Activated naive CD4-positive, alpha-beta T cell treated with anti-CD3 and anti-CD28 coated beads for 36 hours (primary cell): ENCODE data around the gene MARCOL. TPM values are rescaled to one million over a fixed set of nuclear protein-coding genes. Genes with fewer than 3 reads are reported as not detected.
"Not testable (repeated sequence)": the region's sequence is repeated elsewhere in the genome, so short reads cannot be mapped to it uniquely, and the experiment has no call there.

Source experiments
- CTCF ChIA-PET: fragments of 350-600 bp; sonication (Branson Sonifier 250); formaldehyde crosslinking; loops from one replicate; lab custom pipeline; 2021; ENCODE audit warnings: antibody characterized with exemption; lab: Charles Lee
- DNase-seq: peaks from one replicate; pipeline ENCODE4 v3.0.0-alpha.2; 2020
- H3K27ac Mint-ChIP-seq: one replicate; pipeline ENCODE4 v1.8.0; 2021; ENCODE audit warnings: mild to moderate bottlenecking, mixed read lengths
- H3K27me3 Mint-ChIP-seq: one replicate; pipeline ENCODE4 v1.8.0; 2021; ENCODE audit warnings: low read depth, mixed read lengths
- H3K36me3 Mint-ChIP-seq: one replicate; pipeline ENCODE4 v1.8.0; 2021; ENCODE audit warnings: low read depth, mixed read lengths
- H3K4me1 Mint-ChIP-seq: one replicate; pipeline ENCODE4 v1.8.0; 2021; ENCODE audit warnings: low read depth, mixed read lengths
- H3K4me3 Mint-ChIP-seq: one replicate; pipeline ENCODE4 v1.8.0; 2021; ENCODE audit warnings: mild to moderate bottlenecking, moderate library complexity, mixed read lengths
- H3K9me3 Mint-ChIP-seq: one replicate; pipeline ENCODE4 v1.8.0; 2021; ENCODE audit warnings: mixed read lengths
- intact Hi-C: fragments of 100-400 bp; cut with micrococcal nuclease; formaldehyde crosslinking; loops from one replicate; pipeline ENCODE4 v1.15.1; 2023
- total RNA-seq, 2 experiments: library from RNA; stranded (reverse); gene quantifications; one replicate each; pipeline ENCODE4 v1.2.3, GENCODE V29; 2021

Gene MARCOL
- total RNA-seq, 2 experiments from 2014 or later: not detected

DNA sequence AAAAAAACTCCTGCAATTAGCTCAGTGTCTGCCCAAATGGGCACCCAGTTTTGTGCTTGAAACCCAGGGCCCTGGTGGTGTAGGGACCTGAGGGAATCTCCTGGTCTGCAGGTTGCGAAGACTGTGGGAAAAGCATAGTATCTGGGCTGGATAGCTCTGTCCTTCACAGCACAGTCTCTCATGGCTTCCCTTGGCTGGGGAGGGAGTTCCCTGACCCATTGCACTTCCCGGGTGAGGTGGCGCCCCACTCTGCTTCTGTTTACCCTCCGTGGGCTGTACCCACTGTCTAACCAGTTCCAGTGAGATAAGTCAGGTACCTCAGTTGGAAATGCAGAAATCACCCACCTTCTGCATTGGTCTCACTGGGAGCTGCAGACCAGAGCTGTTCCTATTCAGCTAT lies 43.0 kb downstream of the MARCOL start:
- H3K27me3 Mint-ChIP-seq, H3K36me3 Mint-ChIP-seq, H3K4me3 Mint-ChIP-seq, H3K4me1 Mint-ChIP-seq, DNase-seq, H3K27ac Mint-ChIP-seq, intact Hi-C loops: not testable (repeated sequence)
- peaks cover 31% of the 10 kb centered on the region for H3K9me3 Mint-ChIP-seq
- CTCF ChIA-PET: interaction anchor here (0.6 kb wide), 1 partner anchor 377 kb away, joined by 4 read pairs; no protein-coding TSS in a partner anchor

DNA sequence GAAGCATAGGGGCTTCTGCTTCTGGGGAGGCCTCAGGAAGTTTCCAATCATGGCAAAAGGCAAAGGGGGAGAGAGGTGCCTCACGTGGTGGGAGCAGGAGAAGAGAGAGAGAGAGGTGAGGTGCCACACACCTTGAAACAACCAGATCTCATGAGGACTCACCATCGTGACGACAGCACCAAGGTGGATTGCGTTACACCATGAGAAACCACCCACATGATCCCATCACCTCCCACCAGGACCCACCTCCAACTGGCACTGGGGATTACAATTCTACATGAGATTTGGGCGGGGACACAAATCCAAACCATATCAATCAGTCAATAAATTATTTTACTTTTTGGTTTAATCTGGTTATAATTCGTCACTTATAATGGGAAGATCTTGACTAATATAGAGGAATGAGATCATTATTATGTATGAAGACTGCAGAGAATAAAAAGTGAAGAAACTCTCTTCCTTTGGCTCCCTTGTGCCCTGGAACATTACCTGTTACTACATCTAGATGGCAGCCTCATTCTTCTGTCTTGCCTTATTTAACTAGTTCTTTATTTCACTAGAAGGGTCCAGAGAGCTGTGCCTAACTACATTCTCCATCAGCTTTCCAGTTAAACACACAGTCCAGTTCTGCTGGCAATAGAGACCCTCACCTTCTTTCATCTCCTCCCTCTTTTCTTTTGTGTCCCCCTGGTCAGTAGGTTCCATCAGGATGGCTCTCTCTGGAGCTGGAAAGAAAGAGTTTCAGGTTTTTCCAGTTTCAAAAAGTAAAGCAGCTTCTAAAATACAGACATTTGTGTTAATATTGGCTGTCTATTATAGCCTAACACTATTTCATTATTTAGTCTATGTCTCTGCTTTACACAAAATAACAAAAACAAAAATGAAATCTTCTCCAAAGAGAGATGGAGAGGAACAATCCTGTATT lies 52.2 kb downstream of the MARCOL start:
- no peak for DNase-seq
- intact Hi-C loops: loop anchor here (1.0 to 10.0 kb wide), 5 partner anchors 84 to 441 kb away; no protein-coding TSS in a partner anchor
- H3K27me3 Mint-ChIP-seq: no peaks in the 10 kb centered on the region
- CTCF ChIA-PET: interaction anchor here (1.0 kb wide), 2 partner anchors 32 to 154 kb away, joined by 3 to 4 read pairs; no protein-coding TSS in a partner anchor
- no peaks in the 10 kb centered on the region for H3K4me1 Mint-ChIP-seq
- H3K9me3 Mint-ChIP-seq: no peaks in the 10 kb centered on the region
- no peaks in the 10 kb centered on the region for H3K36me3 Mint-ChIP-seq
- no peak overlapping the region for H3K4me3 Mint-ChIP-seq
- H3K27ac Mint-ChIP-seq: no peak overlapping the region

Other genes with a start within 250 kb of the MARCOL start
- gene SPINK5, start 174.5 kb upstream of the MARCOL start, total RNA-seq: not detected
- not detected for gene SPINK14, start 70.0 kb upstream of the MARCOL start, total RNA-seq
- gene SPINK6, start 35.5 kb upstream of the MARCOL start, total RNA-seq: not detected
- not detected for gene SPINK13, start 30.3 kb downstream of the MARCOL start, total RNA-seq
- gene SPINK7, start 73.9 kb downstream of the MARCOL start, total RNA-seq: not detected
- gene SPINK9, start 97.0 kb downstream of the MARCOL start, total RNA-seq: not detected
- gene FBXO38, start 145.4 kb downstream of the MARCOL start, total RNA-seq: 10 to 100 TPM; 31.7 to 34.2 TPM